Ureter (tissue), 1 donor: ENCODE data around the gene PSMD13. TPM values are rescaled to one million over a fixed set of nuclear protein-coding genes. Genes with fewer than 3 reads are reported as not detected.
A peak's percentile ranks its signal among the peaks of the same experiment; 100 is the strongest.
"Not testable (repeated sequence)": the region's sequence is repeated elsewhere in the genome, so short reads cannot be mapped to it uniquely, and the experiment has no call there.

Source experiments
- DNase-seq: peaks from one replicate; pipeline ENCODE4 v3.0.0-alpha.2; 2020; ENCODE audit warnings: low spot score
- total RNA-seq: library from RNA; stranded (reverse); gene quantifications from one replicate; pipeline ENCODE4 v1.2.4, GENCODE V29; 2023
- donor health status: DM: yes; HTN: yes; CAD: no.

Gene PSMD13
- total RNA-seq, 1 donor from 2014 or later = 87.5 TPM

DNA sequence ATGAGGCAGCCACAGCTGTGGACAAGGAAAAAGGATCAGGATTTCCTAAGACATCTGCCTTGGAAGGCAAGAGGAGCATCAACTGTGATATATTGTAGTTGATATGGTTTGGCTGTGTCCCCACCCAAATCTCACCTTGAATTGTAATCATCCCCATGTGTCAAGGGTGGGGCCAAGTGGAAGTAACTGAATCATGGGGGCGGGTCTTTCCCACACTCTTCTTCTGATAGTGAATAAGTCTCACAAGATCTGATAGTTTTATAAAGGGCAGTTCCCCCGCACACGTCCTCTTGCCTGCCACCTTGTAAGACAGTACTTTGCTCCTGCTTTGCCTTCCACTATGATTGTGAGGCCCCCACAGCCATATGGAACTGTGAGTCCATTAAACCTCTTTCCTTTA is 19.1 kb upstream of the PSMD13 start:
- no peak for DNase-seq

GRCh38 chr11:218815-219593 is 17.8 kb upstream of the PSMD13 start:
- no peak for DNase-seq

GRCh38 chr11:220641-221215 is 16.0 kb upstream of the PSMD13 start:
- DNase-seq = not testable (repeated sequence)

DNA sequence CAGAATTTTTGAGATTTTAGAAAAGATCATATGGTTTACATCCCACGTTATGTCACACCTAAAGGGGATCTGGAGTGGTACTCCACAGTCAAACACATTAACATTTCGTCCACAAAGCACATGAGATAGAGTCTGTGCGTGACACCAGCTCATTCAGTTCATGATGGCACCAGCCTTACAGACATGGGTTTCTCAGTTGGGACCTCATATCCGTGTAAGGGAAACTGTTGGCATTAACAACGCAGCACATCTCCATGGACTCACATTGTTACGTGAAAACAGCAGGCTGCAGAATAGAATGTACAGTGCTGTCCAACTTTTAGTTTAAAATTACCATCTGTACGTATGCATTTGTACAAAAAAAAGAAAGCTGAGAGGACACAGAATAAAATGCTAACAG is 15.2 kb upstream of the PSMD13 start:
- DNase-seq = no peak

DNA sequence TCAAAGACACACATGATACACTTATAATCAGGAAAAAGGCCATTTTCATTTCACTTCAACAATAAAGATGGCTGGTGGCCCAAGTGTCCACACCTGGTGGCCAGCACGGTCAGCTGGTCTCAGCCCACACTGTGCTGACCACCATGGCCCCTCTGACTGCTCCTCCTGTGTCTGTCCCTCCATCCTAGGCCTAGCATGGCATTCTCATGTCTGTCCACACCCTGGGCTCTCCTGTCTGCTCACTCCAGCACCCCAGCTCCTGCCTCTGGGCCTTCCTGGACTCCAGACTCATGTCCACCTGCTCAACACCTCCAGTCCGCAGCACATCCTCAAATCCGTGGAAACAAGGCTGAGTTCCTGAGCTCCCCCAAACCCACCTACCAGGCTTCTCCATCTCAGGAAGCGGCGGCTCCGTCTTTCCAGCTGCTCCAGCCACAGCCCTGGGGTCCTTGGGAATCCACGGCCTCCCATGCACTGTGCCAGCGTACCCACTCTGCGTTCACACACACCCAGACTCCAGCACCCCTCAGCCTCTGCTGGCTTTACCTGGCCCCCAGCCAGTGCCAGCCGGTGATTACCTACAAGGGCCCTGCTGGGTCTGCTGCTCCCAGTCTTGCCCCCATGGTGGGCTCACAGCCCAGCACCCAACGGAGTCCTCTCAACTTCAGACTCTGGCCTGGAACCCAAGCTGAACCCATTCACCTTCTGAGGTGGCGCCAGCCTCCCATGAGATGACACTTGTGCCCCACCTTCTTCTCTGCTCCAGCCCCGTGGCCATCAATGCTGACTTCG is 14.6 kb upstream of the PSMD13 start:
- DNase-seq = no peak

DNA sequence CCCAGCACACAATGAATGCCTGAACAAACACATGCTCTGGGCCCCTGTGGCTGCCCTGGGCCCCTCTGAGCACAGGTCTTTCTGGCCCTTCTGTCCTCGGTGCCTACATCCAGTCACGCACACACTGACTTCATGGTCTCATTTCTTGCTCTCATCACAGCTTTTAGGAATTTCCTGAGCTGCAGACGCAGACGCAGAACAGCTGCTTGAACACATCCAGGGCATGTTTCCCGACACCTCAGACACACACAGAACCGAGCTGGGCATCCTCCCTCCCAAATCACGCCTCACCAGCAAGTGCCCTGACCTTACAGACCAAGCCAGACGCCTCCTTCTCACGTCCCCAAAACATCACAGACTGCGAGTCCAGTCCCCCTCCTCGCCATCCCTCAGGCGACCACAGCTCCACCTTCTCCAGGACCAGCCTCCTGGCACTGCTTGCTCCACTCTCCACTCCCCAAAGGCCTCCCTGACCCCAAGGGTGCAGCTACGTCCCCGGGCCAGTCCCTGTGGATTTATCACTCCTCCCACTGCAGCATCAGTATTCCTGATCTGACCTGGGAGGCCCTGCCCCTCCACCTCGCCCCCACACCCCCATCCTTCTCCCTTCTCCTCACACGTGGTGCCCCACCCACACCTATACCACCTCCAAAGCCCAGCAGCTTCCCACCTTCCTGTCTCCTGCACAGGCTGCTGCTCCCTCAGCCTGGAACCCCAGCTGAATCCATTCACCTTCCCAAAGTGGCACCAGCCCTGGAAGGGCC is 13.6 kb upstream of the PSMD13 start:
- DNase-seq = no peak

DNA sequence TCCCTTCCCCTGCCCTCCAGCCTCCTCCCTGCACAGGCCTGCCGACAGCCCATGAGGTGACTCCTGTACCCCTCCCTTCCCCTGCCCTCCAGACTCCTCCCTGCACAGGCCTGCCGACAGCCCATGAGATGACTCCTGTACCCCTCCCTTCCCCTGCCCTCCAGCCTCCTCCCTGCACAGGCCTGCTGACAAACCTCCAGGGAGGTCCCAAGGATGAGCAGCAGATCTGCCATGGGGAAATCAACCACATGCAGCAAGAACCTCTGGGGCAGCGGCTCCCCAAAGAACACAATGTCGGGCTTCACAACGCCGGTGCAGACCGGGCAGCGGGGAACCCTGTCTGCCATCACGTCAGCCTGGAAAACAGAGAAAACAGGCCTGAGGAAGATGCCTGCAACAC is 12.9 kb upstream of the PSMD13 start:
- no peak for DNase-seq

GRCh38 chr11:224424-224823 is 12.4 kb upstream of the PSMD13 start:
- DNase-seq = no peak

DNA sequence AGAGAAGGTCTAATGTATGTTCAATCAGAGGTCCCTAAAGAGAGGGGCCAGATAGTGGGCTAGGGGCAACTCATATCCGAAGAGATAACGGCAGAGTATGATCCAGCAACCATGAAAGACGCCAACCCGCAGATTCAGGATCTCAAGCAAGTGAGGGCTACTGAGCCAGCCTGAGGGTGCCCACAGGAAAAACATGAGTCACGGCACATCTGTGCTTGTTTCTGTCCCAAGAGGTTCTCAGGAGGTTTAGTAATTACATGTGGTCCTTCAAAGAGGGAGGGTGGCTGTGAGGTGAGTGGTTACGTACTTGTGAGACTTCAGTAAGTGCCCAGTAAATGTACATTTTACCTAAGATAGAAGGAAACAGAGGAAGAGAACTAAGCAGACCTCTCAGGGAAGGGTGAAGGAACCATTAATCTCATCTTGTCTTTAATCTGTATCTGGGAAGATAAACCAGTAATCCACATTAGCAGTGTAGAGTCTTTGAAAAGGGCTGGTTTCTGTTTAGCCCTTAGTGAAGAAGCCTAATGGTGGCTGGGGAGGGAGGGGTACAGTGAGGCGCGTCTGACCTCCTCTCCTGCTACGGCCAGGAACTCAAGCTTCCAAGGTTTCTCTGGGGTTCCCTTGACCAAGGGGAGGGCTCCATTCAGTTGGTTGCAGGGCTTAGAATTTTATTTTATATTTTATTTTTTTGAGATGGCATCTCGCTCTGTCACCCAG is 10.9 kb upstream of the PSMD13 start:
- DNase-seq = no peak

- DNase-seq = no peak
These were observed 8.9 kb upstream of the PSMD13 start for GRCh38 chr11:227824-228379.

DNA sequence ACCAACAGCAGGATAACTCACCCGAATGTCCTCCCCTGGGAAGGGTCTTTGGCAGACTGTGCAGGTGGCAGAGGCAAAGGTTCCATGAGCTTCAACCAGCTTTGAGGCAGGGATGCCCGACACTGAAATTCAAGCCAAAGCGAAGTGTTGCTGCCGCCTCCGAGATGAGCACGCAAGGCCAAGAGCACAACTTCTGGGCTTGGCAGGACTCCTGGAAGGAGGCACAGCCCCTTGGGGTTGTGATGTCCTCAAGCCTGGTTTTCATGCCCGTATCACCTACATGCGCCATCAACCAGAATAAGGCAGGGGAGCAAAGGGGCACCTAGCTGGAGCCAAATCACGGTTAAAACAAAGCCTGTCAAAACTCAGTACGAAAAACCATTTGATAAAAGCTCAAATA is 6.3 kb upstream of the PSMD13 start:
- DNase-seq = no peak

GRCh38 chr11:232783-233565 is 3.8 kb upstream of the PSMD13 start:
- no peak for DNase-seq

- no peak for DNase-seq
These were observed 1.6 kb upstream of the PSMD13 start for GRCh38 chr11:235180-235579.

DNA sequence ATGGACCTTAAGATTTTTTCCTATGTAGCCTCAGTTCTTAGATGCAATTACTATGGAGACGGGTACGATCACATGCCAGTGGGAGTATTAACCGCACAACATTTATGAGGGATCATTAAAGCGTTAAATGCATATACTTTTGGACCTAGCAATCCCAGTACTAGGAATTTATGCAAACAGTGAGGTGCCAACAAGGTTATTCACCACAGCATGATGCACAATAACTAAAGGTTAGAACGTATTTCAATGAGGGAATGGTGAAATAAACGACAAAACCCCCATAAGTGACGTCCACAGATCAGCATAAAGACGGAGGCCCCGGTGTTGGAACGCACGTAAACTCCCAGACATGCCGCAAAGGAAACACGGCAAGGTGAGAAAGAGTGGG is 1.2 kb upstream of the PSMD13 start:
- no peak for DNase-seq

DNA sequence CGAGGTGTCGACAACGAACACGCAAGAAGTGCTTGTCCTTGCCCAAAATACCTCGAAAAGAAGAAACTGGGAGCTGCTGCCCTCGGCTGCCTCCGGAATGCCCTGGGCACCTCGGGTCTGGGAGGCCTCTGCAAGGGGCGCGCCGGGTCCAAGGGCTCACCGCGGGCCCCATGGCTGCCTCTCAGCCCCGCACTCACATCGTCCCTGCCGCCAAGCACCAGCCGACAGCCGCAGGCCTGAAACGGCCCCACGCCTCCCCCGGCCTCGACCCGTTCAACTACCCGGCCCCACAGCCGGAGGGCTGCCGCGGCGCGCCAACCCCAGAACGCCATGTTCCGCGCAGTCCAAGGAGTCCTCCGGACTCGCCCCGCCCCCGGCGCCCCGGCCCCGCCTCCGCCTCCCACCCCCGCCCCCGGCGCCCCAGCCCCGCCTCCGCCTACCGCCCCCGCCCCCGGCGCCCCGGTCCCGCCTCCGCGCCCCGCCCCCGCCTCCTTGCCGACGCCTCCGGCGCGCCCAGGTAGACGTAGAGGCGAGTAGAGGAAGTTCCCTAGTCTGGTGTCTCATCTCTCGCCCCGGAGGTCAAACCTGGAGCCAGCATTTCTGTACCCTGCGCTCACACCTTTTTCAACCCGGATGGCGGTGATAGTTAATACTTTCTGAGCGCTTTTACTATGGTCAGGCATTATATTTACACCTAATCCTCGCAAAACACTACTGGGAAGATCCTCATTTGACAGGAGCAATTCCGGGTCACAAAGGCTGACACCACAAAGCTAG is 591 bp upstream of the PSMD13 start, which contains the start of gene SIRT3:
SIRT3 (minus strand) TSS at position 346 of the 777 bp plus-strand sequence; CDS start at position 332, 14 bp downstream.
- DNase-seq = peak; percentile 85

DNA sequence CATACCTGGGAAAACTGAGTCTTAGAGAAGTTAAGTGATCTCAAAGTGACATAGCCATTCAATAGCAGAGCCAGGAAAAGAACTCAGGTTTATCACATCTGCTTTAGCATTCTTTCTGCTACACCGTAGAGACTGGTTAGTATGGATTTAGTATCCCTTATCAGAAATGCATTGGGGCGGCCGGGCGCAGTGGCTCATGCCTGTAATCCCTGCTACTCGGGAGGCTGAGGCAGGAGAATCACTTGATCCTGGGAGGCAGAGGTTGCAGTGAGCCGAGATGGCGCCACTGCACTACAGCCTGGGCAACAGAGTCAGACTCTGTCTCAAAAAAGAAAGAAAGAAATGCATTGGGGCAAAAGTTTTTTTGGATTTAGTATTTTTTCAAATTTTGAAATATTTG is 1.6 kb downstream of the PSMD13 start:
- not testable (repeated sequence) for DNase-seq

GRCh38 chr11:240315-240714 is 3.5 kb downstream of the PSMD13 start:
- no peak for DNase-seq

- no peak for DNase-seq
These were observed 4.9 kb downstream of the PSMD13 start for GRCh38 chr11:241634-242033.

DNA sequence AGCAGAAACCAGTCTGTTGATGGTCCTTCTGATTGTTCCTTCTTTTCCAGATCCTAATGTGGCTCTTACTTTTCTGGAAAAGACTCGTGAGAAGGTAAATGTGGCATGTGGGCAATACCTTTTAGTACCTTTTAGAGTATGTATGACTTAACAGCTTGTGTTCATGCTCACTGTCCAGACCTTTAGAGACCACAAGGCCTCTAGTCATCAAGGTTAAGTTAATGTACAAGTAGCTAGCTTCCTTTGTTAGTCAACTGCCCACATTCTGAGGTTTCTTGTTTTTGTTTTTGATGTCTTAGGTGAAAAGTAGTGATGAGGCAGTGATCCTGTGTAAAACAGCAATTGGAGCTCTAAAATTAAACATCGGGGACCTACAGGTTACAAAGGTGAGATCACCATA is 7.6 kb downstream of the PSMD13 start:
- no peak for DNase-seq
